HCT116 (cell line): ENCODE measurements around the gene POC1A. TPM values are rescaled to one million over a fixed set of nuclear protein-coding genes. Genes with fewer than 3 reads are reported as not detected.

Source experiments
- ATAC-seq: fragments of 200-7000 bp; cut with Tn5 transposase; 2 replicates; pipeline ENCODE4 v1.9.1; 2020; ENCODE audit warnings: mild to moderate bottlenecking, moderate library complexity
- BruUV-seq: library from RNA; stranded (reverse); fragments of 400-500 nt; replicated peaks from 2 replicates; lab custom pipeline; 2021; lab: Mats Ljungman, UMichigan
- CTCF ChIA-PET: fragments of 300-600 bp; sonication (Branson Sonifier 250); formaldehyde crosslinking; loops from one replicate; lab custom pipeline; 2021; ENCODE audit warnings: antibody characterized with exemption; lab: Charles Lee
- POLR2A ChIA-PET: fragments of 300-600, 350-600 bp; sonication (Branson Sonifier 250); formaldehyde crosslinking; loops from one replicate; lab custom pipeline; 2021; ENCODE audit warnings: antibody characterized with exemption; lab: Charles Lee
- RAD21 ChIA-PET, 2 experiments: fragments of 300-600 bp; sonication (Branson Sonifier 250); formaldehyde crosslinking; loops; one replicate each; lab custom pipeline; 2023; ENCODE audit warnings: low total read pairs in 2 of 2; ENCODE audit not compliant: uncharacterized antibody in 2 of 2, unreplicated experiment in 2 of 2, low non-redundant PET in 1 of 2; lab: Charles Lee
- DNase-seq: peaks from one replicate; pipeline ENCODE4 v3.0.0-alpha.2; 2010; ENCODE audit warnings: low read depth, low spot score
- H2AFZ ChIP-seq: fragments of 200-600 bp; shearing (Covaris generic), sonication (generic); 2 replicates; pipeline ENCODE4 v1.6.1; 2017; ENCODE audit warnings: low read depth, mixed run types, mixed read lengths, antibody characterized with exemption, low read length; ENCODE audit not compliant: poor library complexity, severe bottlenecking
- H3K27ac ChIP-seq: 2 replicates; pipeline ENCODE4 v1.5.1; 2012; ENCODE audit warnings: low read depth, low read length
- H3K27me3 ChIP-seq: fragments of 200-600 bp; sonication (generic); 2 replicates; pipeline ENCODE4 v1.6.1; 2016; ENCODE audit warnings: mixed run types, low read length, mixed read lengths; ENCODE audit not compliant: insufficient read depth
- H3K36me3 ChIP-seq, 2 experiments: fragments of 200-500 bp in 1 of 2; fragments of 200-600 bp in 1 of 2; sonication (Bioruptor generic) in 1 of 2; sonication (generic) in 1 of 2; 2 replicates each; pipeline versions ENCODE4 v1.5.1 to v1.6.1; 2014 to 2016; ENCODE audit warnings: low read length in 2 of 2, inconsistent platforms in 1 of 2, mixed read lengths in 1 of 2, mixed run types in 1 of 2; ENCODE audit not compliant: insufficient read depth in 2 of 2, control insufficient read depth in 1 of 2
- H3K4me1 ChIP-seq, 2 experiments: fragments of 200-600 bp in 1 of 2; sonication (generic) in 1 of 2; 2 replicates each; pipeline versions ENCODE4 v1.5.1 to v1.6.1; 2012 to 2017; ENCODE audit warnings: low read length in 2 of 2, inconsistent platforms in 1 of 2, mild to moderate bottlenecking in 1 of 2, mixed read lengths in 1 of 2, mixed run types in 1 of 2, moderate library complexity in 1 of 2; ENCODE audit not compliant: insufficient read depth in 2 of 2, control insufficient read depth in 1 of 2
- H3K4me2 ChIP-seq: fragments of 200-600 bp; sonication (generic); 2 replicates; pipeline ENCODE4 v1.6.1; 2017; ENCODE audit warnings: mixed run types, low read length, mixed read lengths
- H3K4me3 ChIP-seq, 2 experiments: fragments of 200-600 bp in 1 of 2; sonication (generic) in 1 of 2; replicated peaks in 1 of 2; 2 replicates each; pipeline ENCODE4 v1.5.1; 2011 to 2016; ENCODE audit warnings: low read length in 2 of 2, control low read depth in 1 of 2, low read depth in 1 of 2, mild to moderate bottlenecking in 1 of 2, mixed read lengths in 1 of 2, mixed run types in 1 of 2
- H3K79me2 ChIP-seq: fragments of 200-600 bp; sonication (generic); 2 replicates; pipeline ENCODE4 v1.6.1; 2017; ENCODE audit warnings: mild to moderate bottlenecking, mixed run types, low read length, moderate library complexity, mixed read lengths; ENCODE audit not compliant: insufficient read depth
- H3K9ac ChIP-seq: fragments of 200-600 bp; sonication (generic); 2 replicates; pipeline ENCODE4 v1.6.1; 2016; ENCODE audit warnings: low read length, mixed read lengths
- H3K9me2 ChIP-seq: fragments of 200-600 bp; sonication (generic), shearing (Covaris generic); 2 replicates; pipeline ENCODE4 v1.6.1; 2017; ENCODE audit warnings: mixed run types, mild to moderate bottlenecking, moderate library complexity; ENCODE audit not compliant: insufficient read depth
- H3K9me3 ChIP-seq, 2 experiments: fragments of 200-500 bp in 1 of 2; fragments of 200-600 bp in 1 of 2; sonication (Bioruptor generic) in 1 of 2; sonication (generic) in 1 of 2; 2 replicates each; pipeline ENCODE4 v1.6.1; 2014 to 2017; ENCODE audit warnings: low read length in 2 of 2, mixed read lengths in 2 of 2, inconsistent platforms in 1 of 2, low read depth in 1 of 2, mild to moderate bottlenecking in 1 of 2, mixed run types in 1 of 2, moderate library complexity in 1 of 2; ENCODE audit not compliant: control insufficient read depth in 1 of 2, insufficient read depth in 1 of 2
- H4K20me1 ChIP-seq: fragments of 200-600 bp; sonication (generic), shearing (Covaris generic); 2 replicates; pipeline ENCODE4 v1.6.1; 2017; ENCODE audit warnings: mixed run types, mild to moderate bottlenecking, moderate library complexity; ENCODE audit not compliant: insufficient read depth
- CBX3 ChIP-seq: IDR thresholded peaks from 2 replicates; pipeline ENCODE4 v1.6.1; 2012; ENCODE audit warnings: low read depth
- EGR1 ChIP-seq: IDR thresholded peaks from 2 replicates; pipeline ENCODE4 v1.6.1; 2012; ENCODE audit warnings: low read depth
- ELF1 ChIP-seq: IDR thresholded peaks from 2 replicates; pipeline ENCODE4 v1.6.1; 2012; ENCODE audit warnings: low read depth, borderline replicate concordance
- EZH2 ChIP-seq: fragments of 200-600 bp; sonication (generic); IDR thresholded peaks from 2 replicates; pipeline ENCODE4 v1.6.1; 2017; ENCODE audit warnings: antibody characterized with exemption, mixed run types
- EZH2phosphoT487 ChIP-seq: fragments of 200-600 bp; IDR thresholded peaks from 2 replicates; pipeline ENCODE4 v1.6.1; 2018; ENCODE audit warnings: antibody characterized with exemption, borderline replicate concordance
- FOSL1 ChIP-seq: IDR thresholded peaks from 2 replicates; pipeline ENCODE4 v1.6.1; 2012; ENCODE audit warnings: low read depth
- JUND ChIP-seq: IDR thresholded peaks from 2 replicates; pipeline ENCODE4 v1.6.1; 2012
- POLR2AphosphoS5 ChIP-seq: IDR thresholded peaks from 2 replicates; pipeline ENCODE4 v1.6.1; 2011; ENCODE audit warnings: mild to moderate bottlenecking, low read depth, low read length, moderate library complexity
- RAD21 ChIP-seq: IDR thresholded peaks from 2 replicates; pipeline ENCODE4 v1.6.1; 2012; ENCODE audit warnings: low read depth, mild to moderate bottlenecking
- SP1 ChIP-seq: IDR thresholded peaks from 2 replicates; pipeline ENCODE4 v1.6.1; 2012; ENCODE audit warnings: low read depth
- SRF ChIP-seq: IDR thresholded peaks from 2 replicates; pipeline ENCODE4 v1.6.1; 2012; ENCODE audit warnings: low read depth
- YY1 ChIP-seq: IDR thresholded peaks from 2 replicates; pipeline ENCODE4 v1.6.1; 2011; ENCODE audit warnings: low read length, low read depth, moderate library complexity, mild to moderate bottlenecking; ENCODE audit not compliant: insufficient replicate concordance; ENCODE audit errors: extremely low read depth
- ZFX ChIP-seq: fragments of 450-650 bp; IDR thresholded peaks from 2 replicates; pipeline ENCODE4 v1.6.1; 2017
- ZNF274 ChIP-seq: fragments of 200-500 bp; sonication (Bioruptor generic); IDR thresholded peaks from 2 replicates; pipeline ENCODE4 v1.6.1; 2014; ENCODE audit warnings: mild to moderate bottlenecking, low read depth, low read length, inconsistent platforms
- intact Hi-C: fragments of 100-400 bp; cut with micrococcal nuclease; formaldehyde crosslinking; loops from 2 replicates; pipeline ENCODE4 v1.10.0; 2022
- total RNA-seq: library from RNA; stranded (reverse); gene quantifications from one replicate; pipeline ENCODE4 v1.2.1, GENCODE V29; 2021; ENCODE audit not compliant: unreplicated experiment
- TF ChIP-seq, protein P1 (sequence below), 3 experiments: fragments of 200-600 bp in 1 of 3; sonication (generic) in 1 of 3; IDR thresholded peaks in 2 of 3; conservative IDR thresholded peaks in 1 of 3; 2 replicates each; pipeline ENCODE4 v1.5.1; 2012 to 2017; ENCODE audit warnings: low read depth in 2 of 3, low read length in 2 of 3, antibody characterized with exemption in 1 of 3, borderline replicate concordance in 1 of 3, control low read depth in 1 of 3, mild to moderate bottlenecking in 1 of 3, mixed read lengths in 1 of 3, mixed run types in 1 of 3, moderate library complexity in 1 of 3; ENCODE audit not compliant: insufficient read depth in 1 of 3
- TF ChIP-seq, protein P2 (sequence below): IDR thresholded peaks from 2 replicates; pipeline ENCODE4 v1.6.1; 2012

POC1A gene
- total RNA-seq, 1 experiment from 2014 or later: 34.0 TPM

- H3K27me3 ChIP-seq: no peaks in the 10 kb centered on the region
- H3K9me3 ChIP-seq: no peaks in the 10 kb centered on the region
- no peak overlapping the region for H3K27ac ChIP-seq
- RAD21 ChIA-PET: no interaction called here
- no peaks in the 10 kb centered on the region for H3K9me2 ChIP-seq
- no peak overlapping the region for H2AFZ ChIP-seq
- no peak overlapping the region for H3K4me2 ChIP-seq
- no peaks in the 10 kb centered on the region for H4K20me1 ChIP-seq
- H3K36me3 ChIP-seq: no peaks in the 10 kb centered on the region
- DNase-seq: no peak
- no peak overlapping the region for H3K4me3 ChIP-seq
- H3K4me1 ChIP-seq: no peaks in the 10 kb centered on the region
- no TSS peak for BruUV-seq
- intact Hi-C loops: no loop called here
- TF ChIP-seq EGR1: no peak
- TF ChIP-seq JUND: no peak
- TF ChIP-seq ZNF274: no peak
- no peak for TF ChIP-seq EZH2
- no peak for TF ChIP-seq POLR2AphosphoS5
- no peak for TF ChIP-seq ZFX
- TF ChIP-seq SRF: no peak
- TF ChIP-seq FOSL1: no peak
- TF ChIP-seq, protein P1, sequence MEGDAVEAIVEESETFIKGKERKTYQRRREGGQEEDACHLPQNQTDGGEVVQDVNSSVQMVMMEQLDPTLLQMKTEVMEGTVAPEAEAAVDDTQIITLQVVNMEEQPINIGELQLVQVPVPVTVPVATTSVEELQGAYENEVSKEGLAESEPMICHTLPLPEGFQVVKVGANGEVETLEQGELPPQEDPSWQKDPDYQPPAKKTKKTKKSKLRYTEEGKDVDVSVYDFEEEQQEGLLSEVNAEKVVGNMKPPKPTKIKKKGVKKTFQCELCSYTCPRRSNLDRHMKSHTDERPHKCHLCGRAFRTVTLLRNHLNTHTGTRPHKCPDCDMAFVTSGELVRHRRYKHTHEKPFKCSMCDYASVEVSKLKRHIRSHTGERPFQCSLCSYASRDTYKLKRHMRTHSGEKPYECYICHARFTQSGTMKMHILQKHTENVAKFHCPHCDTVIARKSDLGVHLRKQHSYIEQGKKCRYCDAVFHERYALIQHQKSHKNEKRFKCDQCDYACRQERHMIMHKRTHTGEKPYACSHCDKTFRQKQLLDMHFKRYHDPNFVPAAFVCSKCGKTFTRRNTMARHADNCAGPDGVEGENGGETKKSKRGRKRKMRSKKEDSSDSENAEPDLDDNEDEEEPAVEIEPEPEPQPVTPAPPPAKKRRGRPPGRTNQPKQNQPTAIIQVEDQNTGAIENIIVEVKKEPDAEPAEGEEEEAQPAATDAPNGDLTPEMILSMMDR (IDR thresholded peaks at IDR 0.05 in 2 of 3, conservative IDR thresholded peaks at IDR 0.05 in 1 of 3; ENCODE audit: borderline replicate concordance in 1 of 3, insufficient read depth in 1 of 3, low read depth in 2 of 3, low read length in 2 of 3): no peak
- no peak for TF ChIP-seq CBX3
- no peak for TF ChIP-seq EZH2phosphoT487
- no peak for TF ChIP-seq ELF1
- TF ChIP-seq YY1: no peak
- no peak for TF ChIP-seq RAD21
- no peak for TF ChIP-seq SP1
- TF ChIP-seq, protein P2, sequence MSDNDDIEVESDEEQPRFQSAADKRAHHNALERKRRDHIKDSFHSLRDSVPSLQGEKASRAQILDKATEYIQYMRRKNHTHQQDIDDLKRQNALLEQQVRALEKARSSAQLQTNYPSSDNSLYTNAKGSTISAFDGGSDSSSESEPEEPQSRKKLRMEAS: no peak
- POLR2A ChIA-PET: no interaction called here
- ATAC-seq: peak; percentile 40; the same call in 1 of the 2 replicates
- no peak overlapping the region for H3K9ac ChIP-seq
- CTCF ChIA-PET: no interaction called here
- H3K79me2 ChIP-seq: no peaks in the 10 kb centered on the region
These were observed 8.1 kb upstream of the POC1A start for GRCh38 chr3:52162250-52162872.
